OCI-LY3 (cell line): ENCODE data around the gene MAGI2.

Experiments
- H2AFZ ChIP-seq: fragments of 200-600, 300-600 bp; shearing (Covaris generic); 2 replicates; pipeline ENCODE4 v1.6.0; 2014; ENCODE audit warnings: antibody characterized with exemption, low read depth, low read length
- H3K27ac ChIP-seq: fragments of 200-600, 300-600 bp; sonication (generic); 2 replicates; pipeline ENCODE4 v1.5.1; 2014; ENCODE audit warnings: mild to moderate bottlenecking, low read length, moderate library complexity, mixed read lengths
- H3K27me3 ChIP-seq: fragments of 200-600, 300-600 bp; sonication (generic); 2 replicates; pipeline ENCODE4 v1.6.1; 2014; ENCODE audit warnings: low read depth, low read length, mixed read lengths
- H3K36me3 ChIP-seq: fragments of 200-600, 300-600 bp; sonication (generic); replicated peaks from 2 replicates; pipeline ENCODE3; 2014; ENCODE audit warnings: low read depth, low read length, mixed read lengths
- H3K4me1 ChIP-seq: fragments of 300-600, 200-600 bp; sonication (generic); 2 replicates; pipeline ENCODE4 v1.6.1; 2014; ENCODE audit warnings: low read length, mixed read lengths
- H3K4me2 ChIP-seq: fragments of 200-600, 300-600 bp; sonication (generic); 2 replicates; pipeline ENCODE4 v1.6.1; 2014; ENCODE audit warnings: low read length, mixed read lengths
- H3K4me3 ChIP-seq: fragments of 300-600, 200-600 bp; sonication (generic); 2 replicates; pipeline ENCODE4 v1.5.1; 2014; ENCODE audit warnings: antibody characterized with exemption, mild to moderate bottlenecking, low read length, moderate library complexity
- H3K79me2 ChIP-seq: fragments of 300-600, 200-600 bp; shearing (Covaris generic); 2 replicates; pipeline ENCODE4 v1.6.1; 2014; ENCODE audit warnings: mild to moderate bottlenecking, low read length, mixed read lengths
- H3K9ac ChIP-seq: fragments of 300-600, 200-600 bp; shearing (Covaris generic); 2 replicates; pipeline ENCODE4 v1.6.0; 2014; ENCODE audit warnings: mild to moderate bottlenecking, low read length, moderate library complexity
- H3K9me3 ChIP-seq: fragments of 200-600, 300-600 bp; shearing (Covaris generic); 2 replicates; pipeline ENCODE4 v1.6.1; 2014; ENCODE audit warnings: low read length, mixed read lengths; ENCODE audit not compliant: insufficient read depth
- H4K20me1 ChIP-seq: fragments of 200-600, 300-600 bp; sonication (generic); 2 replicates; pipeline ENCODE4 v1.6.1; 2016; ENCODE audit warnings: low read length, mixed read lengths; ENCODE audit not compliant: insufficient read depth
- CTCF ChIP-seq: fragments of 200-600, 300-600 bp; sonication (generic); IDR thresholded peaks from 2 replicates; pipeline ENCODE4 v1.5.1; 2014; ENCODE audit warnings: antibody characterized with exemption, low read length, low read depth
- EZH2phosphoT487 ChIP-seq: fragments of 200-600 bp; shearing (Covaris generic); IDR thresholded peaks from 2 replicates; pipeline ENCODE4 v1.6.1; 2018; ENCODE audit warnings: antibody characterized with exemption, mixed run types, low read depth

Gene MAGI2

GRCh38 chr7:78543976-78544375 is 909.5 kb downstream of the MAGI2 start:
- H3K79me2 ChIP-seq = no peaks in the 10 kb centered on the region
- no peak overlapping the region for H2AFZ ChIP-seq
- TF ChIP-seq CTCF (no peak), EZH2phosphoT487 (no peak)
- H3K9ac ChIP-seq = no peak overlapping the region
- H3K27me3 ChIP-seq = no peaks in the 10 kb centered on the region
- H4K20me1 ChIP-seq = no peaks in the 10 kb centered on the region
- no peak overlapping the region for H3K4me2 ChIP-seq
- H3K36me3 ChIP-seq = no peaks in the 10 kb centered on the region
- no peak overlapping the region for H3K27ac ChIP-seq
- no peaks in the 10 kb centered on the region for H3K4me1 ChIP-seq
- no peaks in the 10 kb centered on the region for H3K9me3 ChIP-seq
- no peak overlapping the region for H3K4me3 ChIP-seq

DNA sequence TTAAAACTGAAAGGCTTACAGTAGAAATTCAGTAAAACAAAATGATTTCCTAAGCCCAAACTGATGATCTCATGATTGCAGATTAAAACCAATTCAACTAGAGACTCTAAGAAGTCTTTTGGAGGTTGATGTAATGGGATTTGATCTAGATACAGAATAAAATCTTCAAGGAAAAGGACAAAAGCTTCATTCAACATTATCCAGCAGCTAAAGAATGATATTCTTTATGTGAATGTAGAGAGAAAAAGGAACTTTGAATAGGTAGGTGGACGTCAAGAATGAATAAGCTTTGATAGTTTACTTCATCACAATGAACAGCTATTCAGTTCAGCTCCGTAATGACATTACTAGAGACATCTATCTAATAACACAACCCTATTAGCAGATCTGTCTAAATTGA is 910.5 kb downstream of the MAGI2 start:
- Histone ChIP-seq H3K36me3 (no peaks in the 10 kb centered on the region), H3K27ac (no peak overlapping the region), H3K79me2 (no peaks in the 10 kb centered on the region), H3K4me3 (no peak overlapping the region), H3K4me1 (no peaks in the 10 kb centered on the region), H3K9ac (no peak overlapping the region), H4K20me1 (no peaks in the 10 kb centered on the region), H2AFZ (no peak overlapping the region), H3K9me3 (no peaks in the 10 kb centered on the region), H3K4me2 (no peak overlapping the region), H3K27me3 (no peaks in the 10 kb centered on the region)
- TF ChIP-seq EZH2phosphoT487 (no peak), CTCF (no peak)

DNA sequence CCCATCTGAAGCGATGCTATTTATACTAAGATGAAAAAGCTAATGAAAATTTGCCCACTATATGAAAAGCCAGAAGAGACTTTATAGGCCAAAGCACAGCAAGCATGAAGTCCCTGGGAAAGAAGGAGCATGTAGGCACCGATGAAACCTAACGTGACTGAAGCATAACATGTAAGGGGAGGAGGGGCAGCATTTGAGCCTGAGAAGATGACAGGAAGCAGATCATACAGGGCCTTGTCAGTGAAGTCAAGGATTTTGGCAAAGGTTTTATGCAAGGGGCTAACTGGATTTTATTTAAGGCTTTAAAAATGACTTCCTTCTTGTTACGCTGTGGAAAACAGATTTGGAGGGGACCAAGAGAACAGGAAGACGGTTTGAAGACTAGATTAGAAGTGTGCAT is 910.9 kb downstream of the MAGI2 start:
- Histone ChIP-seq H3K79me2 (no peaks in the 10 kb centered on the region), H3K4me3 (no peak overlapping the region), H3K36me3 (no peaks in the 10 kb centered on the region), H3K9me3 (no peaks in the 10 kb centered on the region), H3K27me3 (no peaks in the 10 kb centered on the region), H3K4me1 (no peaks in the 10 kb centered on the region), H4K20me1 (no peaks in the 10 kb centered on the region), H2AFZ (no peak overlapping the region), H3K4me2 (no peak overlapping the region), H3K9ac (no peak overlapping the region), H3K27ac (no peak overlapping the region)
- TF ChIP-seq EZH2phosphoT487 = no peak
- TF ChIP-seq CTCF = no peak

GRCh38 chr7:78539825-78540224 is 913.6 kb downstream of the MAGI2 start:
- Histone ChIP-seq H3K4me1 (no peaks in the 10 kb centered on the region), H2AFZ (no peak overlapping the region), H4K20me1 (no peaks in the 10 kb centered on the region), H3K36me3 (no peaks in the 10 kb centered on the region), H3K27ac (no peak overlapping the region), H3K4me3 (no peak overlapping the region), H3K27me3 (no peaks in the 10 kb centered on the region), H3K4me2 (no peak overlapping the region), H3K9ac (no peak overlapping the region), H3K9me3 (no peaks in the 10 kb centered on the region), H3K79me2 (no peaks in the 10 kb centered on the region)
- TF ChIP-seq EZH2phosphoT487 (no peak), CTCF (no peak)
